ENCODE results near the gene OBSCN.

The OBSCN gene

GRCh38 chr1:228339059-228339704 lies 131.3 kb downstream of the OBSCN start:
- Histone ChIP-seq H3K27ac (ENCODE audit: low read length) (no peak overlapping the region), H3K9me3 (ENCODE audit: insufficient read depth, low read depth, low read length) (no peaks in the 10 kb centered on the region), H3K4me3 (ENCODE audit: low read length) (no peak overlapping the region), H3K4me1 (ENCODE audit: insufficient read depth, low read length) (no peaks in the 10 kb centered on the region), H3K9ac (ENCODE audit: low read depth, low read length) (no peak overlapping the region), H3K27me3 (ENCODE audit: insufficient read depth, low read length) (no peaks in the 10 kb centered on the region), H3K36me3 (ENCODE audit: insufficient read depth, low read depth, low read length) (peaks cover 19% of the 10 kb centered on the region; the same call in 1 of the 2 replicates)

DNA sequence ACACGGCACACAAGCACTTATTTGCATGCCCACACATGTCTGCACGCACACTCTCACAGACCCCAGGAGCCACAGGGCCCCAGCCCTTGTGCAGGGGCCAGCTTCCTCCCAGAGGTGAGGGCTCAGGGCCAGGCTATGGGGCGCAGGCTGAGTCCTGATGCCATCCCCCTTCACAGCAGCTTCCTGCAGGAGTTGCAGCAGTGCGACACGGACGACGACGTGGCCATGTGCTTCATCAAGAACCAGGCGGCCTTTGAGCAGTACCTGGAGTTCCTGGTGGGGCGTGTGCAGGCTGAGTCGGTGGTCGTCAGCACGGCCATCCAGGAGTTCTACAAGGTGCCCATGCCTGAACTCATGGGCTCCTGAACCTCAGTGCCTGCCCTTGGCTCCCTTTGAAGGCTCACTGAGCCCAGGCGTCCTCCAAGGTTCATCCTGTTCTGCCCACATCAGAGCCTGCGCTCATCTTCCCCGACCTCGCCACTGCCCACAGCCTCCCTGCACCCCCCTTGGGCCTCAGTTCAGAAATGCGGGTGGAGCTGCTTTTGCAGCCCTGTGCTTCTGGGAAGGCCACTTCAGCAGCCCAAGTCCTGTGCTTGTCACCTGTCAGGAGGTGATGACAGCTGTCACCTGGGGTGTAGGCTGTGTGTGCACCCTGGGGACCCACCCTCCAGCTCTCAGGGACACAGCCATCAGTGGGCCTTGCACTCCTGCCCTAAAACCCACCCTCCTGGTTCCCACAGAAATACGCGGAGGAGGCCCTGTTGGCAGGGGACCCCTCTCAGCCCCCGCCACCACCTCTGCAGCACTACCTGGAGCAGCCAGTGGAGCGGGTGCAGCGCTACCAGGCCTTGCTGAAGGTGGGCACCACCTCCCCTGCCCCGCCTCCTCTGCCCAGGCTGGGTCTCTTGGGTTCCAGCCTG lies 132.2 kb downstream of the OBSCN start:
- H3K27me3 ChIP-seq (ENCODE audit: insufficient read depth, low read length), result no peaks in the 10 kb centered on the region
- peaks cover 19% of the 10 kb centered on the region; the same call in 1 of the 2 replicates for H3K36me3 ChIP-seq (ENCODE audit: insufficient read depth, low read depth, low read length)
- H3K4me1 ChIP-seq (ENCODE audit: insufficient read depth, low read length), result no peaks in the 10 kb centered on the region
- no peak overlapping the region for H3K9ac ChIP-seq (ENCODE audit: low read depth, low read length)
- no peak overlapping the region for H3K4me3 ChIP-seq (ENCODE audit: low read length)
- no peak overlapping the region for H3K27ac ChIP-seq (ENCODE audit: low read length)
- no peaks in the 10 kb centered on the region for H3K9me3 ChIP-seq (ENCODE audit: insufficient read depth, low read depth, low read length)

DNA sequence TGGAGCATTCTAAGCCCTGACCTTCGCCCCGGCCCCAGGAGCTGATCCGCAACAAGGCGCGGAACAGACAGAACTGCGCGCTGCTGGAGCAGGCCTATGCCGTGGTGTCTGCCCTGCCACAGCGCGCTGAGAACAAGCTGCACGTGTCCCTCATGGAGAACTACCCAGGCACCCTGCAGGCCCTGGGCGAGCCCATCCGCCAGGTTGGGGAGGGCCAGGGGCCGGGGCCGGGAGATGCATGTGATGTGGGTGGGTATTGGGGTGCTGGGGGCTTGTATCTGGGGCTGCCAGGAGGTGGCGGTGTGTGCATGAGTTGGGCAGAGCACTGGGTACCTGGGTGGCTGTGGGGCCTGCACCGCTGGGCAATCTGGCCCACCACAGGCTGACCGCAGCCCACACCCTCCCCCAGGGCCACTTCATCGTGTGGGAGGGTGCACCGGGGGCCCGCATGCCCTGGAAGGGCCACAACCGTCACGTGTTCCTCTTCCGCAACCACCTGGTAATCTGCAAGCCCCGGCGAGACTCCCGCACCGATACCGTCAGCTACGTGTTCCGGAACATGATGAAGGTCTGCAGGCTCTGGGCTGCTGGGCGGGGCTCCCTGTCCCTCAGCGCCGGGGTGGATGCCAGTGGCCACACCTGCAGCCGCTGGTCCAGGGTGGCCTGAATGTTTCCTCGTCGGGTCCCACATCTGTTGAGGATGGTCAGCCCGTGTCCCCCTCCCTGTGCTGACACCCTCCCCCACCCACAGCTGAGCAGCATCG lies 133.0 kb downstream of the OBSCN start:
- Histone ChIP-seq H3K27ac (ENCODE audit: low read length) (no peak overlapping the region), H3K27me3 (ENCODE audit: insufficient read depth, low read length) (no peaks in the 10 kb centered on the region), H3K9ac (ENCODE audit: low read depth, low read length) (no peak overlapping the region), H3K36me3 (ENCODE audit: insufficient read depth, low read depth, low read length) (peaks cover 19% of the 10 kb centered on the region; the same call in 1 of the 2 replicates), H3K4me3 (ENCODE audit: low read length) (no peak overlapping the region), H3K9me3 (ENCODE audit: insufficient read depth, low read depth, low read length) (no peaks in the 10 kb centered on the region), H3K4me1 (ENCODE audit: insufficient read depth, low read length) (no peaks in the 10 kb centered on the region)

DNA sequence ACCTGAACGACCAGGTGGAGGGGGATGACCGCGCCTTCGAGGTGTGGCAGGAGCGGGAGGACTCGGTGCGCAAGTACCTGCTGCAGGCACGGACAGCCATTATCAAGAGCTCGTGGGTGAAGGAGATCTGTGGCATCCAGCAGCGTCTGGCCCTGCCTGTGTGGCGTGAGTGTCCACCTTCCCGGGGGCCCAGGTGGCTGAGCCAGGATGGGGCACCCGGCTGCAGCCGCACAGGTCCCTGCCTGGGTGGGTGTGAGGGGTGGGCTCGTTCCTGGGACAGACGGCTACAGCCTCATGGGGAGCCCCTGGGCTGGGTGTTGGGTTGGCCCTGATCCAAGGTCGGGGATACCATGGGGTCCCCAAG lies 133.6 kb downstream of the OBSCN start:
- H3K27ac ChIP-seq (ENCODE audit: low read length), result no peak overlapping the region
- H3K4me3 ChIP-seq (ENCODE audit: low read length), result no peak overlapping the region
- no peaks in the 10 kb centered on the region for H3K9me3 ChIP-seq (ENCODE audit: insufficient read depth, low read depth, low read length)
- no peak overlapping the region for H3K9ac ChIP-seq (ENCODE audit: low read depth, low read length)
- peaks cover 19% of the 10 kb centered on the region; the same call in 1 of the 2 replicates for H3K36me3 ChIP-seq (ENCODE audit: insufficient read depth, low read depth, low read length)
- no peaks in the 10 kb centered on the region for H3K27me3 ChIP-seq (ENCODE audit: insufficient read depth, low read length)
- H3K4me1 ChIP-seq (ENCODE audit: insufficient read depth, low read length), result no peaks in the 10 kb centered on the region

GRCh38 chr1:228341814-228342626 lies 134.2 kb downstream of the OBSCN start:
- Histone ChIP-seq H3K4me1 (ENCODE audit: insufficient read depth, low read length) (no peaks in the 10 kb centered on the region), H3K9ac (ENCODE audit: low read depth, low read length) (no peak overlapping the region), H3K27me3 (ENCODE audit: insufficient read depth, low read length) (no peaks in the 10 kb centered on the region), H3K36me3 (ENCODE audit: insufficient read depth, low read depth, low read length) (peaks cover 19% of the 10 kb centered on the region; the same call in 1 of the 2 replicates), H3K9me3 (ENCODE audit: insufficient read depth, low read depth, low read length) (no peaks in the 10 kb centered on the region), H3K4me3 (ENCODE audit: low read length) (no peak overlapping the region), H3K27ac (ENCODE audit: low read length) (no peak overlapping the region)

GRCh38 chr1:228342627-228343190 lies 134.9 kb downstream of the OBSCN start:
- Histone ChIP-seq H3K36me3 (ENCODE audit: insufficient read depth, low read depth, low read length) (peaks cover 19% of the 10 kb centered on the region; the same call in 1 of the 2 replicates), H3K4me3 (ENCODE audit: low read length) (no peak overlapping the region), H3K4me1 (ENCODE audit: insufficient read depth, low read length) (no peaks in the 10 kb centered on the region), H3K9ac (ENCODE audit: low read depth, low read length) (no peak overlapping the region), H3K9me3 (ENCODE audit: insufficient read depth, low read depth, low read length) (no peaks in the 10 kb centered on the region), H3K27ac (ENCODE audit: low read length) (no peak overlapping the region), H3K27me3 (ENCODE audit: insufficient read depth, low read length) (no peaks in the 10 kb centered on the region)

- Histone ChIP-seq H3K4me1 (ENCODE audit: insufficient read depth, low read length) (no peaks in the 10 kb centered on the region), H3K9ac (ENCODE audit: low read depth, low read length) (no peak overlapping the region), H3K27ac (ENCODE audit: low read length) (no peak overlapping the region), H3K27me3 (ENCODE audit: insufficient read depth, low read length) (no peaks in the 10 kb centered on the region), H3K9me3 (ENCODE audit: insufficient read depth, low read depth, low read length) (no peaks in the 10 kb centered on the region), H3K4me3 (ENCODE audit: low read length) (no peak overlapping the region), H3K36me3 (ENCODE audit: insufficient read depth, low read depth, low read length) (peaks cover 19% of the 10 kb centered on the region; the same call in 1 of the 2 replicates)
Measured at GRCh38 chr1:228343191-228343661, 135.4 kb downstream of the OBSCN start.

DNA sequence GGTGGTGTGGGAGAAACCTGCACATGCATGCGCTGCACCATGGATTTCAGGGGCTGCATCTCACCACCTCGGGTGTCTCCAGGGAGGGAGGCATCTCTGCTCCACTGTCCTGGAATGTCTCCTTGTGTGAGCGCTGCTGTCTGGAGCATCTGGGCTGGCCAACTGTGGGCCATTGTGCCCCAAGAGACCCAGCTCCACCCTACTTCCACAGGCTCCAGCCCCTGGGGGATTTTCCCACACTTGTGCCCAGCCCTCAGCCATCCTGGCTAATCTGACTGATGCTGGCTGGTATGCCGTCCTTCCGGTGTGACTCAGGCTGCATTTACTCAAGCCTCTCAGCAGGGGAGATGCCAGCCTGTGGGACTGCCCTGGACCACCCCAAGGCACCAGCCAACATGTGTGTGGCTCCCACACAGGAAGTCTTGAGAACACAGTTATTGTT lies 136.8 kb downstream of the OBSCN start:
- H3K27me3 ChIP-seq (ENCODE audit: insufficient read depth, low read length), result no peaks in the 10 kb centered on the region
- peaks cover 13% of the 10 kb centered on the region; the same call in 1 of the 2 replicates for H3K36me3 ChIP-seq (ENCODE audit: insufficient read depth, low read depth, low read length)
- H3K4me3 ChIP-seq (ENCODE audit: low read length), result no peak overlapping the region
- H3K4me1 ChIP-seq (ENCODE audit: insufficient read depth, low read length), result no peaks in the 10 kb centered on the region
- H3K27ac ChIP-seq (ENCODE audit: low read length), result no peak overlapping the region
- no peak overlapping the region for H3K9ac ChIP-seq (ENCODE audit: low read depth, low read length)
- H3K9me3 ChIP-seq (ENCODE audit: insufficient read depth, low read depth, low read length), result no peaks in the 10 kb centered on the region

DNA sequence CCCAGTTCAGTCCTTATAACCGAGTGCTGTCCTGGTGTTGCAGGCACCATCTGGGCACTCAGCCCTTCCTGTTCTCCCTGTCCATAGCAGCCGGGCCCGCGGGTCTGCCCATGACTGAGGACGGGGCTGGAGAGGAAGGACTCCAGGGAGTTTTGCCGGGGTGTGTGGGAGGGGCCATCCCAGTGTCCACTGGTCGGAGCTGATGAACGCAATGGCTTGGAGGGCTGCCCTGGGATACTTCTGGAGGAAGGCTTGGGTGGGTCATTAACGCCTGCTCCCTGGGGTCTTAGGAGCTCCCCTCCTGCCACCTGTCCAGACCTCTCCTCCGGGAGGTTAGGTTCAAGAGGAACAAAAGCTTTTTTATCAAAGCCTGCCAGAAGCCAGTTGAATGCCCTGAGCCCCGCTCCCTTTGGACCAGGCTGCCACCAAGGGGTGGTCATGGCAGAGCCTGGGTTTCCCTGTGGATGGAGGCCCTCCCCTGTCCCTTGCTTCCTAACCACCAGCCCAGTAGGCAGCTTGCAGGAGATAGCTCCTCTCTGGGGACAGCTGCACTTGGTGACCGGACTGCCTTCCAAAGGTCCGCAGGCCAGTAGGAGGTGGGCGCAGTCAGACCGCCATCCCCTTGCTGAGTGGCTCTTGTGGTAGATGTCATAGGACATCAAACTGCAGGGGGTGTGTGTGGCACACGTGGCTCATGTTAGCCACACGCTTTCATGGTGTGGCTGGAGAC lies 137.5 kb downstream of the OBSCN start:
- Histone ChIP-seq H3K9ac (ENCODE audit: low read depth, low read length) (no peak overlapping the region), H3K9me3 (ENCODE audit: insufficient read depth, low read depth, low read length) (no peaks in the 10 kb centered on the region), H3K4me3 (ENCODE audit: low read length) (no peak overlapping the region), H3K4me1 (ENCODE audit: insufficient read depth, low read length) (no peaks in the 10 kb centered on the region), H3K27me3 (ENCODE audit: insufficient read depth, low read length) (no peaks in the 10 kb centered on the region), H3K36me3 (ENCODE audit: insufficient read depth, low read depth, low read length) (peaks cover 8% of the 10 kb centered on the region; the same call in 1 of the 2 replicates), H3K27ac (ENCODE audit: low read length) (no peak overlapping the region)

GRCh38 chr1:228346731-228347130 lies 138.9 kb downstream of the OBSCN start:
- Histone ChIP-seq H3K4me1 (ENCODE audit: insufficient read depth, low read length) (no peaks in the 10 kb centered on the region), H3K36me3 (ENCODE audit: insufficient read depth, low read depth, low read length) (peaks cover 8% of the 10 kb centered on the region; the same call in 1 of the 2 replicates)

More at GRCh38 chr1:228346731-228347130, 138.9 kb downstream of the OBSCN start:
- no peak overlapping the region for H3K9ac ChIP-seq (ENCODE audit: low read depth, low read length)
- H3K4me3 ChIP-seq (ENCODE audit: low read length), result no peak overlapping the region
- H3K27ac ChIP-seq (ENCODE audit: low read length), result no peak overlapping the region
- H3K9me3 ChIP-seq (ENCODE audit: insufficient read depth, low read depth, low read length), result no peaks in the 10 kb centered on the region
- H3K27me3 ChIP-seq (ENCODE audit: insufficient read depth, low read length), result no peaks in the 10 kb centered on the region
